K562 (cell line): Measurements from ENCODE around the gene NFYC. TPM values are rescaled to one million over a fixed set of nuclear protein-coding genes. Genes with fewer than 3 reads are reported as not detected.

ENCODE experiments used
- ATAC-seq: fragments of 200-7000 bp; cut with Tn5 transposase; 3 replicates; pipeline ENCODE4 v1.9.1; 2020; ENCODE audit warnings: moderate library complexity
- BruUV-seq: library from RNA; stranded (reverse); fragments of 400-500 nt; replicated peaks from 2 replicates; lab custom pipeline; 2021; lab: Mats Ljungman, UMichigan
- CTCF ChIA-PET: fragments of 300-600 bp; formaldehyde crosslinking; extraction: SDS; loops from one replicate; lab custom pipeline; 2021; ENCODE audit warnings: low intra/inter-chr PET ratio; lab: Yijun Ruan, JAX
- POLR2A ChIA-PET: fragments of 300-600, 350-650 bp; sonication (Branson Sonifier 250); formaldehyde crosslinking; extraction: SDS; loops from one replicate; lab custom pipeline; 2021; ENCODE audit warnings: antibody characterized with exemption, inconsistent platforms; lab: Yijun Ruan, JAX
- DNase-seq, 4 experiments: peaks; one replicate each; pipeline versions ENCODE4 v3.0.0 to v3.0.0-alpha.2; 2011 to 2018; ENCODE audit warnings: low spot score in 3 of 4, mixed read lengths in 3 of 4; ENCODE audit errors: extremely low read depth in 1 of 4
- FAIRE-seq: peaks from 2 replicates; lab custom pipeline; 2011; peaks lifted over from hg19 to GRCh38; lab: Jason Lieb, UNC
- H2AFZ ChIP-seq: 2 replicates; pipeline ENCODE4 v1.6.0; 2011; ENCODE audit warnings: low read depth, low read length, control low read depth, inconsistent platforms
- H3K27ac ChIP-seq: fragments of 200-600 bp; 3 replicates; pipeline ENCODE4 v1.8.0; 2011; ENCODE audit warnings: low read depth, mild to moderate bottlenecking, control low read depth, inconsistent platforms, low read length, moderate library complexity, mixed read lengths; ENCODE audit errors: extremely low read depth
- H3K27me3 ChIP-seq, 2 experiments: fragments of 300-600 bp in 1 of 2; 2 replicates in 1 of 2; 3 replicates in 1 of 2; pipeline versions ENCODE4 v1.6.0 to v1.8.0; 2011; ENCODE audit warnings: inconsistent platforms in 2 of 2, low read length in 2 of 2, mild to moderate bottlenecking in 1 of 2, mixed read lengths in 1 of 2, moderate library complexity in 1 of 2; ENCODE audit not compliant: control insufficient read depth in 2 of 2, insufficient read depth in 2 of 2
- H3K36me3 ChIP-seq: fragments of 300-600 bp; 3 replicates; pipeline ENCODE4 v1.8.0; 2011; ENCODE audit warnings: mild to moderate bottlenecking, low read length, inconsistent platforms; ENCODE audit not compliant: control insufficient read depth, insufficient read depth
- H3K4me1 ChIP-seq, 2 experiments: fragments of 200-600 bp in 1 of 2; replicated peaks in 1 of 2; 2 replicates in 1 of 2; 3 replicates in 1 of 2; pipeline versions ENCODE4 v1.5.1 to v1.8.0; 2011; ENCODE audit warnings: inconsistent platforms in 2 of 2, low read length in 2 of 2, mild to moderate bottlenecking in 1 of 2, mixed read lengths in 1 of 2, moderate library complexity in 1 of 2; ENCODE audit not compliant: control insufficient read depth in 2 of 2, insufficient read depth in 2 of 2
- H3K4me2 ChIP-seq: 2 replicates; pipeline ENCODE4 v1.6.1; 2011; ENCODE audit warnings: low read length, control low read depth, inconsistent platforms, mixed read lengths; ENCODE audit not compliant: insufficient read depth
- H3K4me3 ChIP-seq: fragments of 200-600 bp; sonication (generic), shearing (Covaris generic); 2 replicates; pipeline ENCODE4 v1.5.1; 2016; ENCODE audit warnings: control low read depth, inconsistent platforms
- H3K79me2 ChIP-seq: fragments of 200-600 bp; 3 replicates; pipeline ENCODE4 v1.8.0; 2011; ENCODE audit warnings: low read length, inconsistent platforms; ENCODE audit not compliant: control insufficient read depth, insufficient read depth
- H3K9ac ChIP-seq, 2 experiments: 2 replicates each; pipeline versions ENCODE4 v1.6.0 to v1.6.1; 2011; ENCODE audit warnings: low read depth in 2 of 2, low read length in 2 of 2, control low read depth in 1 of 2, inconsistent platforms in 1 of 2, mild to moderate bottlenecking in 1 of 2, mixed read lengths in 1 of 2; ENCODE audit not compliant: insufficient read depth in 1 of 2
- H3K9me1 ChIP-seq: one replicate; pipeline ENCODE4 v1.6.0; 2011; ENCODE audit warnings: inconsistent platforms, mild to moderate bottlenecking, low read length, moderate library complexity; ENCODE audit not compliant: control insufficient read depth, insufficient read depth
- H3K9me3 ChIP-seq: replicated peaks from 2 replicates; pipeline ENCODE4 v1.5.1; 2011; ENCODE audit warnings: low read depth, low read length, inconsistent platforms; ENCODE audit not compliant: control insufficient read depth, insufficient read depth
- H4K20me1 ChIP-seq: replicated peaks from 2 replicates; pipeline ENCODE4 v1.6.1; 2011; ENCODE audit warnings: low read length, inconsistent platforms, mixed read lengths; ENCODE audit not compliant: control insufficient read depth, insufficient read depth
- CBX1 ChIP-seq: sonication (generic); IDR thresholded peaks from 2 replicates; pipeline ENCODE4 v1.6.1; 2016; ENCODE audit warnings: antibody characterized with exemption, low read depth, mild to moderate bottlenecking
- E2F8 ChIP-seq: fragments of 450-650 bp; IDR thresholded peaks from 2 replicates; pipeline ENCODE4 v1.7.1; 2018; ENCODE audit warnings: mild to moderate bottlenecking, low read depth; ENCODE audit not compliant: partially characterized antibody
- ESRRA ChIP-seq: fragments of 450-650 bp; IDR thresholded peaks from 2 replicates; pipeline ENCODE4 v1.6.1; 2014; ENCODE audit warnings: low read depth, mild to moderate bottlenecking, moderate library complexity, borderline replicate concordance
- GATAD2A ChIP-seq: fragments of 450-650 bp; IDR thresholded peaks from 2 replicates; pipeline ENCODE4 v1.6.1; 2017
- IRF9 ChIP-seq: fragments of 450-650 bp; IDR thresholded peaks from 2 replicates; pipeline ENCODE4 v1.6.1; 2016; ENCODE audit warnings: missing biosample characterization, missing genetic modification characterization
- MAX ChIP-seq: sonication (generic); formaldehyde crosslinking; IDR thresholded peaks from 2 replicates; pipeline ENCODE4 v1.9.0; 2022; ENCODE audit warnings: mild to moderate bottlenecking, missing genetic modification reagents
- NFYB ChIP-seq: IDR thresholded peaks from 2 replicates; pipeline ENCODE4 v1.6.1; 2011; ENCODE audit warnings: mild to moderate bottlenecking, moderate library complexity; ENCODE audit not compliant: insufficient read length; ENCODE audit errors: extremely low read depth
- POLR2AphosphoS2 ChIP-seq: IDR thresholded peaks from 2 replicates; pipeline ENCODE4 v1.6.1; 2012; ENCODE audit warnings: low read length, improper control_type of control experiment
- SMARCB1 ChIP-seq: IDR thresholded peaks from 2 replicates; pipeline ENCODE4 v1.6.1; 2011; ENCODE audit warnings: improper control_type of control experiment, low read depth; ENCODE audit not compliant: insufficient read length
- STAT6 ChIP-seq: sonication (generic); formaldehyde crosslinking; IDR thresholded peaks from 2 replicates; pipeline ENCODE4 v1.8.1; 2023; ENCODE audit warnings: mild to moderate bottlenecking, missing genetic modification reagents
- TCF15 ChIP-seq: fragments of 250-450 bp; sonication (Bioruptor Pico); IDR thresholded peaks from 2 replicates; pipeline ENCODE4 v1.8.0; 2022; ENCODE audit warnings: moderate library complexity, mild to moderate bottlenecking, inconsistent platforms
- ZBTB43 ChIP-seq: sonication (generic); formaldehyde crosslinking; IDR thresholded peaks from 2 replicates; pipeline ENCODE4 v1.8.0; 2023; ENCODE audit warnings: mild to moderate bottlenecking, missing genetic modification reagents
- ZFP1 ChIP-seq: fragments of 450-650 bp; formaldehyde crosslinking; IDR thresholded peaks from 2 replicates; pipeline ENCODE4 v1.4.0; 2020; ENCODE audit warnings: mild to moderate bottlenecking, mixed read lengths
- ZNF12 ChIP-seq: sonication (generic); formaldehyde crosslinking; IDR thresholded peaks from 2 replicates; pipeline ENCODE4 v1.4.0; 2020; ENCODE audit warnings: mild to moderate bottlenecking, missing genetic modification reagents
- ZNF121 ChIP-seq: sonication (generic); formaldehyde crosslinking; conservative IDR thresholded peaks from 2 replicates; pipeline ENCODE4 v1.8.0; 2022; ENCODE audit warnings: missing genetic modification reagents
- WGBS: fragments of 100-300 bp; shearing (Covaris generic); methylation state at CpG from one replicate; pipeline ENCODE4 v1.1.6; 2016; ENCODE audit warnings: low coverage, mixed read lengths; ENCODE audit not compliant: insufficient coverage; ENCODE audit errors: missing lambda C conversion rate; 5-methylcytosine and 5-hydroxymethylcytosine counted together
- in situ Hi-C: fragments of 300-500 bp; cut with MboI; formaldehyde crosslinking; loops from 4 replicates; pipeline ENCODE4 v1.15.0; 2018; ENCODE audit warnings: inconsistent platforms, mixed read lengths
- intact Hi-C: fragments of 100-400 bp; cut with micrococcal nuclease; formaldehyde crosslinking; loops from 2 replicates; pipeline ENCODE4 v1.14.2; 2022
- polyA plus RNA-seq, 8 experiments: library from polyadenylated mRNA; depleted of rRNA in 4 of 8; stranded (reverse) in 5 of 8; unstranded in 3 of 8; fragments of >200 nt; fragmentation: Nextera tagmentation in 2 of 8; fragmentation: Illumina TruSeq in 1 of 8; extraction: Ambion mirVana in 2 of 8; extraction: Trizol in 1 of 8; gene quantifications; 2 replicates each; pipeline versions ENCODE4 v1.2.1 to v1.2.3, GENCODE V29; 2011 to 2014; ENCODE audit warnings: inconsistent platforms in 1 of 8, missing spikeins in 1 of 8
- total RNA-seq, 7 experiments: library from RNA; depleted of rRNA in 6 of 7; stranded (reverse); fragments of >200 nt in 6 of 7; fragmentation: Illumina TruSeq in 2 of 7; extraction: Trizol in 2 of 7; gene quantifications; 2 replicates each; pipeline versions ENCODE4 v1.2.1 to v1.2.3, GENCODE V29; 2011 to 2021; ENCODE audit warnings: low replicate concordance in 1 of 7

The NFYC gene
- total and polyA plus RNA-seq, 9 of the 15 experiments (the other 6 are each of a cell fraction or from before 2014, with no cell fraction given): 4.8 to 59.8 (median 41.1) TPM

GRCh38 chr1:40806240-40806639 lies 114.7 kb downstream of the NFYC start:
- Histone ChIP-seq H3K27me3 (no peaks in the 10 kb centered on the region), H3K4me3 (no peak overlapping the region), H3K4me1 (peaks cover 52 to 69% of the 10 kb centered on the region in 2 experiments), H3K27ac (no peak overlapping the region), H4K20me1 (no peaks in the 10 kb centered on the region; the same call in 1 of the 2 replicates), H3K79me2 (no peaks in the 10 kb centered on the region), H3K9me3 (no peaks in the 10 kb centered on the region), H2AFZ (no peak overlapping the region), H3K36me3 (no peaks in the 10 kb centered on the region), H3K9me1 (peaks cover 3% of the 10 kb centered on the region), H3K4me2 (no peak overlapping the region), H3K9ac (0 out of 4 replicates have a peak overlapping the region, but pooled peaks of 1 of the 2 experiments have one; percentile 10)
- 62% methylated on average over 3 of the region's 3 CpGs for WGBS
- ATAC-seq: no peak
- no peak for FAIRE-seq
- CTCF ChIA-PET: no interaction called here
- no TSS peak for BruUV-seq
- in situ Hi-C loops: no loop called here
- POLR2A ChIA-PET: interaction anchor here (0.7 to 0.9 kb wide), 3 partner anchors 9 to 632 kb away, joined by 3 to 6 read pairs (median 4); no protein-coding TSS in a partner anchor
- intact Hi-C loops: no loop called here
- no peak for DNase-seq
- TF ChIP-seq POLR2AphosphoS2: no peak
- TF ChIP-seq MAX (CRISPR knock-in tag): no peak
- TF ChIP-seq ZBTB43 (CRISPR knock-in tag): no peak
- TF ChIP-seq TCF15 (CRISPR knock-in tag): no peak
- no peak for TF ChIP-seq NFYB
- no peak for TF ChIP-seq IRF9 (tag)
- no peak for TF ChIP-seq E2F8
- TF ChIP-seq ZNF12 (CRISPR knock-in tag): no peak
- no peak for TF ChIP-seq ZFP1 (CRISPR knock-in tag)
- no peak for TF ChIP-seq SMARCB1
- TF ChIP-seq ZNF121: no peak
- TF ChIP-seq STAT6 (CRISPR knock-in tag): no peak
- no peak for TF ChIP-seq CBX1
- TF ChIP-seq GATAD2A: no peak
- TF ChIP-seq ESRRA: no peak
